GM19023 (cell line): ENCODE measurements around the gene NOX3.
"Not testable (repeated sequence)": the region's sequence is repeated elsewhere in the genome, so short reads cannot be mapped to it uniquely, and the experiment has no call there.

Experiments used
- ATAC-seq: cut with Tn5 transposase; IDR thresholded peaks from one replicate; pipeline ENCODE4 v1.9.1; 2021; ENCODE audit warnings: mild to moderate bottlenecking, moderate library complexity; ENCODE audit not compliant: unreplicated experiment

The NOX3 gene

DNA sequence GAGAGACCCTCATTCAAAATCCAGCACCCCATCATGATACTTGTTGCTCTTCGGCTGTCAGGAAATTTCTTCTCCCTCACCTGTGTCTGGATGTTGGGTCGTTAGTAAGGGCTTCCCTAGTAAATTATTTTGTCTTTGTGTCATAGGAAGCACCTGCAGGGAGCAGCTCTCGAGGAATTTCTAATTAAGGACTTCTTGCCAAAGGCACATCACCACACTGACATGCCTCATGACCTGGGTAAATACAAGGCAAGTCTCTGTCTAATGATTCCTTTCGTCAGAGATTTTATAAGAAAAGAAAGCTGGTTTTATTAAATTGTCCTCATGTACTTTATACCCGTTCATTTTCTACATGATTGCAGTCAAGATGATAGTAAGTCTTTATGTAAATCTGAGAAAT, at the start of gene NOX3:
TSS of gene NOX3 (minus strand) at position 74 of the 400 bp plus-strand sequence. CDS start at position 35, 39 bp downstream.
- no peak for ATAC-seq

DNA sequence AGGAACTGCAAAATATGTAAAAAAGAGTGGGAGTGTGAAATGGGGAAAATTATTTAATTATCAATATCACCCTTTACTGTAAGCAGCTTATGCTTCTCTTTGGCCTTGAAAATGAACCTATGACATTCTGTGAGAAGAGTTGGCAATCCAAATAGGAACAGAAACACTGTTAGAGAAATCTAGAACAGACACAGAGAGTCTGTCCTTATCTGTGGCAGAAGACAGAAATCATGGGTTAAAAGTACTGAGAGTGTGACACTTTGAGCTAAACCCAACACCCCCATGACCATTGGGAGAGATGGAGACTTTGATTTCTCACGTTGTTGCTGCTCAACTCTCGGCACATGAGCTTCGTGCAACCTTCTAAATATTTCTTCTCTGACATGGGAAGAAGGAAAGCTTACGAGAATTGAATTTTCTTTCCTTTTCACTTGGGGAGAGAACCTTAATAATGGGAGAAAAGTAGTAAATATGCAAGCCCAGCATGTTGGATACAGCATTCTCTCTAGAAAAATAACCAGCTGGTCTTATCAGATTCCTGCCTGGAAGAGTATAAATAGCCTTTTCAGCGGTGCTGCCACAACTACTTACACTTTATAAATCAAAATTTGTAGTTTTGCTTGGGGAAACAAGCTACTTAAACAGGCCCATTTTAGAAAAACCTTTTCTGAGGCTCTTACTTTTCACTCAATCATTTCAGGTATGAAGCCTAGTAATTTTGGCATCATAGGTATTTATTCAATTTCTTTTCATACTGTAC, 49.4 kb upstream of the NOX3 start:
- no peak for ATAC-seq

DNA sequence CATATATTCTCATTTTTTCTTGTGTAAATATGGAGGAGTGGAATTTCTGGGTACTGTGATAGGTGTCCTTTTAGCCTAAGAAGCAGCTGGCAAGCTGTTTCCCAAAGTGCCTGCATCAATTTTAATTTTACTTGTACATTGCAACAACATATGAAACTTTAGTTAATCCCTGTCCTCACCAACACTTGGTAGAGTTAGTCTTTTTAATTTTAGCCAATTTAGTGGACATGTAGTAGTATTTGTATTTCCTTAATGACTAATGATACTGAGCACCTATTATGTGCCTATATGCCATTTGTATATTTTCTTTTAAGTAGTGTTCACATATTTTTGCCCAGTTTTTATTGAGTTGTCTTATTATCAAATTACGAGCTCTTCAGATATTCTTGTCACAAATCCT, 46.8 kb upstream of the NOX3 start:
- ATAC-seq = no peak

GRCh38 chr6:155499574-155499973, 43.9 kb upstream of the NOX3 start:
- ATAC-seq = no peak

- no peak for ATAC-seq
Observed at GRCh38 chr6:155498370-155498769, 42.7 kb upstream of the NOX3 start.

DNA sequence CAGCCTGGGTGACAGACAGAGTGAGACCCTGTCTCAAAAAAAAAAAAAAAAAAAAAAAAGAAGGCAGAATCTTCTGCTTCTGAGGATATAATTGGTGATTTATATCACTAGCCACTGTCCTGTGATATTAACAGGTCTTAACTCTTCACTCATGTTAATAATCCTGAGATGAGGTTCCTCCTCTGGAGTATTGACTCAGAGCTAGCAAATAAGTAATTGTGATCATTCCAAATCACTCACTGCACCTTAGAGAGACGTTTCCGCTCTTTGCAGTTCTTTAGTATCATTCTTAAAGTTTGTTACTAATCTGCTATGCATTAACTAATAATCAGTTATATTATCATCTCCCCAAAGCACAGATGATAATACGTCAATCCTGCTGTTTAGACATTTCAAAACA, 41.6 kb upstream of the NOX3 start:
- ATAC-seq = peak; percentile 43

- ATAC-seq = no peak
Observed at GRCh38 chr6:155495011-155495768, 39.6 kb upstream of the NOX3 start.

DNA sequence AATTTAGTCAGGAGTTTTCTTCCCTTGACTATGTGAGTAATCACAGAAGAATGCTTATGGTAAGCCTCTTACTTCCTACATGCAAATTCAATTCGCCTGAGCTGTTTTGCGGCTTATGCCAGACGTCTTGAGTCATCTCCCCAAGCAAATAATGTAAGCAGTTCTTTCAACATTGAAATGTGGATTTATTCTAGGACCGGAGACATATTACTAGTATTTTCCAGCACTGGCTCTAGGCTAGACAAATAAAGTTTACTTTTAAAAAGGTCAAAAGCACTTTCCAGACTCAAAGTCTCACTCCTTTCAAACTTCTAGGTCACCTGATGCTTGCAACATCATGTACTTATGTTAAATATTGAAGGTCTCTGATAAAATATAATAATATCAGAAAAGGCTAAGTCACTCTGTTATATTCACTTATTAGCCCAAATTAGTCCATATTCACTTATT, 38.1 kb upstream of the NOX3 start:
- ATAC-seq = peak; percentile 86

- ATAC-seq = peak; percentile 20
Observed at GRCh38 chr6:155493026-155493693, 37.5 kb upstream of the NOX3 start.

DNA sequence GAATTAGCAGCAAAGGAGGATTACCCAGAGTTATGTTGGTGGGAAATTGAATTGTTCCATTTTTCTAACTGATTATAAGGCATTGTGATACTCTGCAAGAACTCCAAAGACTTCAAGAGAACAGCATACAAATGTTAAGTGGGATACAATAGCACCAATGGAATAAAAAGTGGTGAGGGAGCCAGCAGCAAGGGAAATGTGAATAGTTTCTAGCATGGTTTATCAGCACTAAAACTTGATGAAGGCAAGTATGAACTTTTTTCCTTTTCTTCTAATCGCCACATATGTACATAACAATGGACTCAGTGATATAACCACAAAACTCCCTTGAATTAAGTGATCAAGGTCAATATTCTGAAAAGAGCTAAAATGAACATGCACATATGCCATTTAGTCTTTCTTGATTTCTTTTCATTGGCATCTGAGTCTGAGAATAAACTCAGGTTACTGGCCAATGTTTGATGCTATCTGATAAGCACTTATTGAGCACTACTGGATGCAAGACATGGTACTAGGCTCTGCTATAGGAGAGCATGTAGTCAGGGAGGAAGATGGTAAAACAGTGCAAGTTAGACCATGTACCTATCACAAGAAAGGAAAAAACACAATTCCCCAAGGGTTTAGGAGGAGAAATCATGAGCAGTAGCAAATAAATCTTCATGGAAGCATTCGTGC, 36.6 kb upstream of the NOX3 start:
- no peak for ATAC-seq

- no peak for ATAC-seq
Observed at GRCh38 chr6:155491421-155491820, 35.8 kb upstream of the NOX3 start.

GRCh38 chr6:155488197-155488596, 32.6 kb upstream of the NOX3 start:
- not testable (repeated sequence) for ATAC-seq

DNA sequence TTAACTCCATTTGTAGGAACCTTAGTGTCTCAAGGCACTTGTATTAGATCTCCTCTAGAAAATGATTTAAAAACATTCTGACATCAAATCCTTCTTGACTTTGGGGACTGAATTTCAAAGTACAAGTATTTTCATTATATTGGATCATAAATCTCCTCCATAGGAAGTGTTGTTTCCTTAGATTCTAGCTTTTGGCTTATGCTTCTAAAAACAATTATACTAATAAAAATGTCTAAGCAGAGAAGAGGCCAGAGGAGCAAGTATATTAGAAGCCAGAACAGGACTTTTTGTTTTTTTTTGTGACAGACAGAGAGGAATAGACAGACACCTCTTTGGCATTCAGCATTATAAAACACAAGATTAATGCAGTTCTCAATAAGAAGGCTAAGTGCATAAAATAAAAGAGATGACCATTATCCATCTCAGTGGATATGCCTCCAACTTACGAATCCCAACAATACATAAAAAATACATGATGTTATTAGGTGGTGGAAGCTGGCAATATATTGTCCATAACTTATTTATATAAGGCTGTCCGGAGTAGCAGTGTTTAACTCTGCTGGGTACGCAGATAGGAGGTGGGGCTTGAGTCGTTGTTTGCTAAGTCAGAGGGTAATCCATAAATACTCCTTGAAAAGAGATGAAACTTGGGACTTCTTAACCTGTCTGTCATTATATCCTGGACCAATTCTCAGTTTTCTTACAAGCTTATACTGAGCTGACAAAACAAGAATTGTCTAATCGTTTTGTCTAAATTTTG, 31.9 kb upstream of the NOX3 start:
- no peak for ATAC-seq

GRCh38 chr6:155486721-155487294, 31.2 kb upstream of the NOX3 start:
- no peak for ATAC-seq

- ATAC-seq = no peak
Observed at GRCh38 chr6:155485756-155486155, 30.1 kb upstream of the NOX3 start.

GRCh38 chr6:155483858-155484257, 28.2 kb upstream of the NOX3 start:
- no peak for ATAC-seq

DNA sequence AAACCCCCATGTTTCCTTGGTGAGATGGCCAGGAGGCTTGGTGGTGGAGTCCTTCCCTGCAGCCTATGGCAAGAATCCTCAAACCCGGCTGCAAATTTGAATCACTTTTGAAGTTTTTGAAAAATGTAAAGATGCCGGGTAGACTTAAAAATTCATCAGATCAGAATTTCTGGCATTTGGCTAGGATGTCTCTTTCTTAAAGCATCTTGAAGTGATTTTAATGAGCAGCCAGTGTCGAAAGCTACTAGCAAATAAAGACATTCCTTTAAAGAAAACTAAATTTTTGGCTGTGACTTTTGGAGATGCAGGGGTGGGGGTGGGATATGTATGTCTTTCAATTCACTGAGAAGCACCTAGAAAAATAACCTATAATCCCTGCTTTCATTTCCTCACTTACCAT, 25.6 kb upstream of the NOX3 start:
- ATAC-seq = no peak

GRCh38 chr6:155473741-155474140, 18.1 kb upstream of the NOX3 start:
- no peak for ATAC-seq

- no peak for ATAC-seq
Observed at GRCh38 chr6:155472886-155473285, 17.2 kb upstream of the NOX3 start.
